LoVo (cell line): ENCODE results near the gene VASH2.

Experiments used
- DNase-seq: peaks from one replicate; pipeline ENCODE4 v3.0.0-alpha.2; 2016; ENCODE audit warnings: low spot score

VASH2 gene

DNA sequence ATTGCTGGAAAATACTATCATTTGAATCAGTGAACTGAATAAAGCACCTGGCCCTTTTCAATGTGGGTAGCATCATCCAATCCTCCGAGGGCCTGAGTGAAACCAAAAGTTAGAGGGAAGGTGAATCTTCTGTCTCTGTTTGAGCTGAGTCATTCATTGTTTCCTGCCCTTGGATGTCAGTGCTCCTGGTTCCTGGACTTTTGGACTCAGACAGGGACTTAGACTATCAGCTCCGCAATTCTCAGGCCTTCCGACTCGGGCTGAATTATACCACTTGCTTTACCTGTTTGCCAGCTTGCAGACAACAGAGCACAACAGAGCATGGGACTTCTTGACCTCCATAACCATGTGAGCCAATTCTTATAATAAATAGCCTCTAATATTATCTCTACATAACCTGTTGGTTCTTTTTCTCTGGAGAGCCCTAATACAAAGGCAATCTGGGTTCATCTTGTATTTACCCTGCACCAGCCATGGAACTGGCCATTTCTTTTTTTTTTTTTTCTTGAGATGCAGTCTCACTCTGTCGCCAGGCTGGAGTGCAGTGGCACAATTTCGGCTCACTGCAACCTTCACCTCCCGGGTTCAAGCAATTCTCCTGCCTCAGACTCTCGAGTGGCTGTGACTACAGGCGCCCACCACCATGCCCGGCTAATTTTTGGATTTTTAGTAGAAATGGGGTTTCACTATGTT is 19.2 kb upstream of the VASH2 start:
- no peak for DNase-seq

DNA sequence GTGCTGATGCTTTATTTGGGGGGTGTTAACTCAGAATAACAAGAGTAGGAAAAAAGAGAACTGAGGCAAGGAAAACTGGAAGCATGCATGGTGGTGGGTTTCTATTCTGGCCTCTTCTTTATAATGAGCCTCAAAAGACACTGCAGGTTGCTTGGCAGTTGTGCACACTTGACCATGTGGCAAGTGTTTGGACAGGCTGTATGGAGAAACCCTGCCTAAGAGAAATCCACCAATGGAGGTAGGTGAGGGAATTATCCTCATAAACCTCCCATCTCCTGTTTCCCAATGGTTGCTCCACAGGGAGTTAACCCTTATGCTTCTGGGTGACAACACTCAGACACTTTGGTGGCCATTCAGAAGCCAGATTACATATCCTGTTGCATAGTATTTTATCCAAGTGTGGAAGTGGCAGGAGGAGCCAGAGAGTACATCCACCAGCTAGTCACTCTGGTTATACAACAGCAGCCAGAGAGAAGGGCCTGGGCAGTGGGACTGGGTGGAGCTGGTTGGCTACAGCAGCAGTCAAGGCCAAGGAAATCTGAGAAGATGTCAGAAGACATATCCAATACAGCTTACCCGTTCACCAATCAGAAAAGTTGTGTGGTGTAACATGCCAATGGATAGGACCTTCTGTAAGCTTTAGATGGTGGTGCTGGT is 16.4 kb upstream of the VASH2 start:
- no peak for DNase-seq

DNA sequence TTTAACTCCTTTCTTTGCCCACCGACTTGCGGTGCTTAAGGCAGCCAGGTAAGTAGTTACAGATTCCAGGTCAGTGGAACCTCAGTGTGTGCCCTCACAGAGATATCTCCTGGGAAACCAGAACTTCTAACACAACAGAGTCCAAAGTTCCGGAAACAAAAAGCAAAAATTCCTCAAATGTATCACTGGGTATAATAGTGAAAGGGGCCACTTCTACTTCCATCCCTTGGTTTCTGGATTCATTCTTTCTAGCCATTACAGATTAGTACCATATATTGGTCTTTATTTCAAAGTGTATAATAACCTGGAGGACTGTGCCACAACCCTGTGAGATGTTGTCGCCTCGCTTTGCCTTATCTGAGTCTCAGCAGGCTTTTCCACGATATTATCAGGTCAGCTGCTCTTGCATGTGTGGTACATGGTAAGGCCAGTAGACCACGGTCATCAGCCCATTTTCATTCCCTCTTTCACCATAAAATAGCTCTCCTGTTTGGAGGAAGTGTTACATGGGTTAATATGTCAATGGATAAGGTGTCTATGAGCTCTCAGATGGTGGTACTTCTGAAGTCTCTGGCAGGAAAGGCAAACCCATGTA is 14.9 kb upstream of the VASH2 start:
- DNase-seq: no peak

DNA sequence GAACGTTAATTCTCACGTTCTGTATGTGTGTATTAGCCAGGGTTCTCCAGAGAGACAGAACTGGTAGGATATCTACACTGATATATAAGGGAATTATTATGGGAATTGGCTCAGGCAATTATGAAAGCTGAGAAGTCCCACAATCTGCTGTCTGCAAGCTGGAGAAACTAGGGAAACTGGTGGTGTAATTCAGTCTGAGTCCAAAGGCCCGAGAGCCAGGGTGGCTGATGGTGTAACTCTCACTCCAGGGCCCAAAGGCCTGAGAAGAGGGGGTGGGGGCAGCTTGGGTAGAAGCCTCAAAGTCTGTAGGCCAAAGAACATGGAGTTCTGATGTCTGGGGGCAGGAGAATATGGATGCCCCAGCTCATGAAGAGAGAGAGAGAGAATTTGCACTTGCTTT is 13.3 kb upstream of the VASH2 start:
- no peak for DNase-seq

DNA sequence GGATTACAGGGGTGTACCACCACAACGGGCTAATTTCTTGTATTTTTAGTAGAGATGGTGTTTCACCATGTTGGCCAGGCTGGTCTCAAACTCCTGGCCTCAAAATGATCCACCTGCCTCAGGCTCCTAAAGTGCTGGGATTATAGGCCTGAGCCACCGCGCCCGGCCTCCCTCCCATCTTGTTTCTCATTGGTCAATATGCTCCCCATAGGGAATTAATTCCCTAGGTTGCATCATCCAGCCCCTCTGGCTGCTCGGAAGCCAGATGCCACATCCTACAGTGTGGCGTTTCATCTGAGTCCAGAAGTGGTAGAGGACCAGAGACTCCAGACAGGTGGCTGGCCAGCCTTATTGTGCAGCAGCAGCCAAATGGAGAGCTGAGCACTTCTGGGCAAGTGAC is 11.5 kb upstream of the VASH2 start:
- no peak for DNase-seq

DNA sequence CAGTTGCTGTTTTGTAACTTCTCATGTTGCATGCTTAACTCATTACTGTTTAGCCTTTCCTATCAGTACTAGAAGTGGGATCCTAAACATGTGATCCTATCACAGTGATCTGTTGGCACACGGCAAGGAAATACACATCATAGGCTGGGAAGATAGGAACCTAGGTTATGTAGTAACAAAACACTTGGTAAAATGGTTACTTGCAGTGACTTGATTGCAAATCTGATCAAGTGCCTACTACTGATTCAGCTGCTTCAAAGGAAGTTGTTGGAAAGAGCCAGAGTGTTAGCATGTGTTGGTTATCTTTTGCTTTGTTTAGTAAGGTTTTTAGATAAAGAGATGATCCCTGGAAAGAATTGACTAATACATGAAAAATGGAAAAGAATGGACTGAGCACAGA is 8.9 kb upstream of the VASH2 start:
- DNase-seq: no peak

DNA sequence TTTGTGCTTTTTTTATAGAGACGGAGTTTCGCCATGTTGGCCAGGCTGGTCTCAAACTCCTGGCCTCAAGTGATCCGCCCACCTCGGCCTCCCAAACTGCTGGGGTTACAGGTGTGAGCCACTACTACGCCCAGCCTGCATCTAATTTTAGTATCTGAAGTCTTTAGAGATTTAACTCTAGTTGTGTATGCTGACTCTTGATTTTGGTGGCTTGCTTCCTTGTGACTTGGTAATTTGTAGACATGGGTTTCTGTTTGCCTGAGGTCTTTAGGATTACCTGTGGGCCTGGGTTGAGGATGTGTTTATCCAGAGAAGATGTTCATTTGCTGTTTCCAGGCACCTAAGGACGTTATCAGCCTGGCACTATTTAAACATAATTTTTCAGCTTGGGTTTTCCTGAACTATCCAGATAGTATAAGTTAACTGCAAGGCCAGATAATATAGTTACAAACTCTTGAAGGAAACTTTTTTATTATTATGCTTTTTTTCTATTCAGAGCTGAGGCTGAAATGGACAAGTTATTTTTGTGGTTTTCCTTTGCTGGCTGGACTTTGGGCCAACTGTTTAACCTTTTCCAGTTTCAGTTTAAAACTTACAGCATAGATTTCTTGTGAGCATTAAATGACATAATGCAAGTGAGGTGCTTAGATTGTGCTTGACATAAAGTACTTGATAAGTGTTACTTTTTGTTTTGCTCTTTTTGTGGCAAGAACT is 7.5 kb upstream of the VASH2 start:
- DNase-seq: no peak

DNA sequence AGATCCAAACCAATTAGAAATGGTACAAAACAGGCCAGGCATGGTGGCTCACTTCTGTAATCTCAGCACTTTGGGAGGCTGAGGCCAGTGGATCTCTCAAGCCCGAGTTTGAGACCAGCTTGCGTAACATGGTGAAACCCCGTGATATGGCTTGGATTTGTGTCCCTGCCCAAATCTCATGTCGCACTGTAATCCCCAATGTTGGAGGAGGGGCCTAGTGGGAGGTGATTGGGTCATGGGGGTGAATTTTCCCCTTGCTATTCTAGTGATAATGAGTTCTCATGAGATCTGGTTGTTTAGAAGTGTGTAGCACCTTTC is 7.0 kb upstream of the VASH2 start:
- DNase-seq: no peak

DNA sequence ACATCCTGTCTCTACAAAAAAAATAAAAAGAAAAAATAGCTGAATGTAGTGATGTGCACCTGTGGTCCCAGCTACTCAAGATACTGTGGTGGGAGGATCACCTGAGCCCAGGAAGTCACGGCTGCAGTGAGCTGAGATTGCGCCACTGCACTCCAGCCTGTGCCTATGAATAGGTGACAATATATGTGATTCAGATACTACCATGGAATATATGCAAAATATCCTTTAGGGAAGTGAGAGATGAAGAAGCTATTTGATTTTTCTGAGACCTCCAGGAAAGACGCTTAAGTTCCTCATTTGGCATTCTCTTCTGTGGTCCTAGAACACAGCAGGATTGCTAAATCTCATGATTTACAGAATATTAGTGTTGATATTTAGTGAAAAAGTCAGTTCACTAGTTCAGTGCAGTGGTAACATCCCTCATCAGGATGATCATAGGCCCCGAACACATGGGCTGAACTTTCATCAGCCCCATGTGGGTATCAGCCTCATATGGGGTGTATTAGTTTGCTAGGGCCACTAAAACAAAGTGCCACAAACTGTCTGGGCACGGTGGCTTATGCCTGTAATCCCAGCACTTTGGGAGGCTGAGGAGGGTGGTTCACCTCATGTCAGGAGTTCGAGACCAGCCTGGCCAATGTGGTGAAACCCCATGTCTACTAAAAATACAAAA is 6.0 kb upstream of the VASH2 start:
- no peak for DNase-seq

DNA sequence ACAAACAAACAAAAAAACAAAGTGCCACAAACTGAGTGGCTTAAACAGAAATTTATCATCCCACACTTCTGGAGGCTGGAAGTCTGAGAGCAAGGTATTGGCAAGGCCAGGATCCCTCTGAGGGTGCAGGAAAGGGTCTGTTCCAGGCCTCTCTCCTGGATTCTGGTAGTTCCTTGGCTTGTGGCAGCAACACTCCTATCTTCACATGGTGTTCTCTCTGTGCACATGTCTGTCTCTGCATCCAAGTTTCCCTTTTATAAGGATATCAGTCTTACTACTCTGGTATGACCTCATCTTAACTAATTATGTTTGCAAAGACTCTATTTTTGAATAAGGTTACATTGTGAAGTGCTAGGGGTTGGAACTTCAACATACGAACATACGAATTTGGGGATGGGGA is 5.3 kb upstream of the VASH2 start:
- DNase-seq: no peak

DNA sequence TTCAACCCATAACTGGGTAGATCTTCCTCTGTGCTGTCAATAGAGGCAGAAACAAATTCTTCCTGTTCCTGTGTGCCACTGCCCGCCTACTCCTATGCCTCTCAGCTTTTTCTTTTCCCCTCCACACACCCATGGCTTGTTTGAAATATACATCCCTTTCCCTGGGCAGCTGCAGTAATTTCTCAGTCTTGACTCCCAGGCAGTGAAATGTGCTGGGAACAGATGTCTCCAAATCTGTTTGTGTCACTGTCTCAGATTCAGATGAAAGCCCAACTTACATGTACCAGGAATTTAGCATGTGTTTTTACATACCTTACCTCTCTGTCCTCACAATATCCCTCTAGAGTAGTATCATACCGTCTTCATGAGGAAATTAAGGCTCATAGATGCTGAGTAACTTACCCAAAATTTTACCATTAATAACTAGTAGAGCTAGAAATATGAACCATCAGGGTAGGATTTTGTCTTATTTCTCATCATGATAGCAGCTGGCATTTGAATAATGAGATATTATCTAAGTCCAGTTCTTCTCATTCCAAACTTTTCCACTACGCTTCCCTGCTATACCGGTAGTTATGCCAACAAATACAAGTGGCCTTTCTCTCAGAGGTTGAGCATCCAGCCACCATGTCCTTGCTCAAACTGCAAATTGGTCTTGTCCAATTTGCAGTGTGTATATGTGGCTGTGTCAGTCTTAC is 4.7 kb upstream of the VASH2 start:
- no peak for DNase-seq

DNA sequence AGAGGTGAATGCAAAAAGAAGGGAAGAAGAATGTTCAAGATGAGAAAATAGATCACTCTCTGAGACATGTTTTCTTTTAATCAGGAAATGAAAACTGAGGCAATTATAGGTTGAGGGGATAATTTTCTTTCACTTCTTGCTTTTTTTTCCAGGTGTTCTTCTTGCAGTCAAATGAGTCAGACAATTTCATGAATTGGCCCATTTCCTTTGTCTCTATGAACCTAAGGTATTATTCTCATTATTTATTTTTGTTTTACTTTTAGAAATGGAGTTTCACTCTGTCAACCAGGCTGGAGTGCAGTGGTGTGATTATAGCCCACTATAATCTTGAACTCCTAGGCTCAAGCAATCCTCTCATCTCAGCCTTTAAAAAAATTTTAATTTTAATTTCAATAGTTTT is 3.5 kb upstream of the VASH2 start:
- no peak for DNase-seq

DNA sequence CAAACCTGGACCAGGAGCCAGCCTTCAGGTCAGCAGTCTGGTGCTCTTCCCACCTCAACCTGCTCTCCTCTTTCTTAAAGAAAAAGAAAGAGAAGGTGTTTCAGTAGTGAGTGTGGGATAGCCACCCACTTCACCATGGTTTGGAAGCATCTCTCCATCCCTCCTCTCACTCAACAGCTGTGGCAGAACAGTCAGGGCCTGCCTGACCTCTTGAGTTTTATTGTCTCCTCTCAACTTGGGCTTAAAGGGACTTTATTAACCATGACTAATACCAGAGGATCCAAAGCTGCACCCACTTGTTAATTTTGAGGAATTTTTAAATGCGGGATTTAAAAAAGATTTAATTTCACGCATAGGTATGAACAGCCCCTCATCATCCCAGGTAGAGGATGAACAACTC is 570 bp upstream of the VASH2 start:
- no peak for DNase-seq

DNA sequence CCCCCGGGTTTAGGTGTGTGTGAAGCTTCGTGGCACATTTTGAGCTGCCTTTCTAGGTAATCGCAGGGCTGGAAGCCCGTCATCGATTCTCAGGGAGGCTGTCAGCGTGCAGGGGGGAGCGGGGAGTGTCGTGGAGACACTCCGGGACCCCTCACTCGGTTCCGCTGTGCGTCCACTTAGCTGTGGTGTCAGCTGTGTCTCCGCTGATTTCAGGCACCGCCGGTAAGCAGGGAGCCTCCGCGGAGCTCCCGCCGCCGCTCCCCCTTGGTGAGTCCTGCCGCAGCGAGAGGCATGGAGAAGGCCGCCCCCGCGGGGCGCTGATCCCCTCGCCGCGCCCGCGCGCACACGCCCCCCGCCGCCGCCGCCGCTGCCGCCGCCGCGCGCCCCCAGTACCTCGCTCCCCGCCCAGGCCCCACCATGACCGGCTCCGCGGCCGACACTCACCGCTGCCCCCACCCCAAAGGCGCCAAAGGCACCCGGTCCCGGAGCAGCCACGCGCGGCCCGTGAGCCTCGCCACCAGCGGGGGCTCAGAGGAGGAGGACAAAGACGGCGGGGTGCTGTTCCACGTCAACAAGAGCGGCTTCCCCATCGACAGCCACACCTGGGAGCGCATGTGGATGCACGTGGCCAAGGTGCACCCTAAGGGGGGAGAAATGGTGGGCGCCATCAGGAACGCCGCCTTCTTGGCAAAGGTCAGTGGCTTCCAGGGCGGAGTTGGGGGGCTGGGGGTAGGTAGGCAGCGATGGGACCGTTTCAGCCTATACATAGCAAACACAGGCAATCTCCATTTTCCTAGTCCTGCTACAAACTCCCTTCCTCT is 995 bp downstream of the VASH2 start:
- no peak for DNase-seq

DNA sequence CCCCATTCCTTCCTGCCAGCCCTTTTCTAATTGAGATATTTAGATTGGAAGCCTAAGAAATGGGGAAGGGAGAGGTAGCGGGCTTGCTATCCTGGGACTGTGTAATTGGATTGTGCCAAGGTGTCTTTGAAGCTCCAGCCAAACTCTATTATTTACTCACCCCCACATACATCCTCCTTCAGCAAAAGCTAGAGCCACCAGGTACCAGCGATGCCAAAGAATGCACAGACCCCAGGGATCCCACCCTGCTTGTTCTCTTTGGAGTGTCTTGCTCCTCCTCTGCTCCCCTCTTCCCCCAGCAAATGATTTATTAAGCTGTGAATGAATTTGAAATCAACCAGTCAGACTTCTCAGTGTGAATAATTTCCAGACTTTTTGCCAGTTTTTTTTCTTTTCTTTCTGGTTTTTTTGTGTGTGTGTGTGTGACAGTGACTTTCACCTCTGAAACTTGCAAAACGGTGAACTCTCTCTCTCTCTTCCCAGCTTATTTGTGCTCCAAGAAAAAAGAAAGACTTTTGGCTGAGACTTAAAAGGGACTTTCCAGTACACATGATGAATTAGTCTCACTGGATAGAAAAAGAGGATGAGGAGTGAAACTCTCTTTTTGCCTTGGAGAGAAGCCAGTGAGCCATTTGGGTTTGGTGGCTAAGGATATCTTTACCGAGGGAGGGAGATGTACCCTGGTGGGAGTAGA is 1.8 kb downstream of the VASH2 start:
- no peak for DNase-seq

DNA sequence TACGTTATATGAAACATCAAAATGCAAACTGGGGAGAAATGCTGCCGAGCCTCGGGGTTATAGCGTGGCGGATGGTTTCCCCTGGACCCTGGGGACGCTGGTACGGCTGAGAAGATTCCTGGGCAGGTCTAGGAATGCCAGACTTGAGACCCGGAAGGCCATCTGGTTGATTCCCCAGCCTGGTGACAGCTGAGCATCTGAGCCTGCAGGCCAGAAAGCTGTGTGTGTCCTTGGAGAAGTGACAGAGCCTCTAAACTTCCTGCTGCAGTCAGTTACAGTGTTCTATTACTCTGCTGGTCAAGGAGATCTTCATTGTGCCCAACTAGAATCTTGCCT is 2.3 kb downstream of the VASH2 start:
- no peak for DNase-seq

DNA sequence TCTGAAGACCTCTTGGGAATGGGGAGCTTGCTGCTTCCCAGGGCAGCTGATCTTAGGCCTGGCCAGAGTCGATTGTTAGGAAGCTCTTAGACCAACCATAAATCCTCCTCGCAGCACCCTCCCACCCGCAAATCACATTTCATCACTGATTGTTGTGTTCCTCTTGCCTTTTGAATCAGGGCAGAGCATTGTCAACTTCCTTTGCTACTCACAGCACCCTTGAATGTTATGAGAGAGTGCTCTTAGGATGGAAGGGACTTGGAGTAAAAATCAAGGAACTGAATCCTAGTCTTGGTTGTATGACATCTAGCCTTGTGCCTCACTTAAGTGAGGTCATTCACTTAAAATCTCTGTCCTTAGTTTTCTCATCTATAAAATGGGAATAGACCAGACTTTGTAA is 3.0 kb downstream of the VASH2 start:
- DNase-seq: no peak

DNA sequence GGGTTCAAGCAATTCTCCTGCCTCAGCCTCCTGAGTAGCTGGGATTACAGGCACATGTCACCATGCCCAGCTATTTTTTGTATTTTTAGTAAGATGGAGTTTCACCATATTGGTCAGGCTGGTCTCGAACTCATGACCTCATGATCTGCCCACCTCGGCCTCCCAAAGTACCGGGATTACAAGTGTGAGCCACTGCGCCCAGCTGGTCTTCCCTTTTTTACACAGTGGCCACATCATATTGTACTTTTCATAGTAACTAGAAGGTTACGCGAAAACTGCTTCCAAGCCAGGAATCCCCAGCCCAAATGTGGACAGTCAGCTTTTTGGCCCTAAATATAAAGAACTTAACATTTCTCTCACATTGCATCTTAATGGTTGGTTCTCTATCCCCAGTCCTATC is 4.2 kb downstream of the VASH2 start:
- no peak for DNase-seq

DNA sequence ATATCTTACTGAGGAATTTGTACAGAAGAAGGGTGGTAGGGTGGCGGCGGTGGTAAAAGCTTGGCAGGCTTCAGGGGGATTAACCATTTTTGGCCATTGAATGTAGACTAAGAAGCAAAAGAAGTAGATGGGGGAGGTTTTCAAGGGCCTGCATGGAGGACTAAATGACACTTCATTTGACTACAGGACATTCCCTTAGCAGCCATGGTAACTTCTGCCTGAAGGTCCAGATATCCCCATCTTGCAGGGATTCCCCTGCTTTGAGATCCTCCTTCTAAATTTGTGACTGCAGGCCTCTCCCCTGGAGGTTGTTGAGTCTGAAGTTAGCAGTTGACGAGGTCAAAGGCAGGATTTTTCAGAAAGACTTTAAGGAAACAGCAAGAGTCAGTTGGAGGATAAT is 4.8 kb downstream of the VASH2 start:
- no peak for DNase-seq

DNA sequence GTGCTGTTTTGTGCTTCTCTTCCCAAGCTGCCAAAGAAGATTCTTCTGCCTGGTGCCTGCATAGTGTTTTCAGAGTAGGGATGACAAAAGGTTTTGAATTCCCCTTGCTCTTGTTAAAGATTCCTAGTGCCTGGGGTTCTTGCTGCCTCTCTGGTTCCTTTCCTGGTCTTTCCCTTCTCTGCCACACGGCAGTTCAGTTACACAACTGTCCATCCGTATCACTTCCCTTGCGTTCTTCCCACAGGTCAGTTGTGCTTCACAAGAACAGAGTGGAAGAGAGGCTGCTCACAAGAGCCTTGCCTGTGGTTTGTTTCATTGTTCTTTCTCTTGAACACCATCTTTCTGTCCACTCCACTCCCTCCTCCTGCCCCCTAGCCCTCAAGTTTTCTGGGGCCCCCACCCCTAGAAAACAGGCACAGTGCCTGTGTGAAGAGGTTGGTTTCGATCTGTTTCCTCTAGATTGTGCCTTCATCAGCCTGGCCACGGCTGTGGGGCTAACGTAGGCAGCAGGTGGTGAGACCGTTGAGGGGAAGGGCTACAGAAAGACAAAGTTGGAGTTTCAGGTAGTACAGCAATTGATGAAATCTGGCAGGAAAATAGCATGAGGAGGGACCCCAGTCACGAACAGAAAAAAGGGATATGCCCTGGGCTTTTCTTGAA is 5.8 kb downstream of the VASH2 start:
- DNase-seq: no peak
